ENCODE measurements around the gene SYCP3. TPM values are rescaled to one million over a fixed set of nuclear protein-coding genes. Genes with fewer than 3 reads are reported as not detected.

The SYCP3 gene
- total and polyA plus RNA-seq, 2 donors from 2014 or later: 0.25 to 0.54 TPM

DNA sequence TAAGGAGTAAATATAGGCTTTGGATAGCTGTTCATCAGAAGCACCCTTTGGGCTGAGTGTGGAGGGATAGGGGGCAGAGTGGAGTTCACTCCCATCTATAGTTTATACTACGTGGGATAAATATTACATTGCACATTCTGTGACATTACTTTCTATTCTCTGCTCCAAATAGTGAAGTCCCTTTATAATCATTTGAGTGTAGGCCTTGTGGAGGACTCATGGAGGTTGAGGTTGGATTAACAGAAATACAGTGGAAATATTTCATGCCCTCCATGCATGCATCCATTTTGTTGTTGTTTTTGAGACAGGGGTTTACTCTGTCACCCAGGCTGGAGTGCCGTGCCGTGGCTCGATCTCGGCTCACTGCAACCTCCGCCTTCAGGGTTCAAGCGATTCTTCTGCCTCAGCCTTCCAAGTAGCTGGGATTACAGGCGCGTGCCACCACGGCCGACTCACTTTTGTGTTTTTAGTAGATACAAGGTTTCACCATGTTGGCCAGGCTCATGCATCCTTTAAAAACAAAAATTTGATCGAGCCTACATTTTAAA is 40.4 kb downstream of the SYCP3 start:
- no peaks in the 10 kb centered on the region for H3K27me3 ChIP-seq (ENCODE audit: control insufficient read depth, insufficient read depth, low read length)
- DNase-seq (peak in 2 of 5 donors; percentile 12 to 34), FAIRE-seq (no peak)
- peak overlapping the region; percentile 19 to 79 (median 26) for H3K9ac ChIP-seq (ENCODE audit: low read length in 3 of 3)
- no peaks in the 10 kb centered on the region for H3K36me3 ChIP-seq (ENCODE audit: control insufficient read depth in 2 of 3, insufficient read depth in 3 of 3, low read length in 3 of 3)
- peak overlapping the region; percentile 88 to 94 for H3K27ac ChIP-seq (ENCODE audit: low read depth in 2 of 2, low read length in 2 of 2)
- TF ChIP-seq CTCF (IDR thresholded peaks at IDR 0.05; ENCODE audit: borderline replicate concordance, extremely low read depth, insufficient read depth): no peak
- peaks cover 0 to 15% (median 3%) of the 10 kb centered on the region in 3 donors for H3K4me1 ChIP-seq (ENCODE audit: control insufficient read depth in 2 of 3, insufficient read depth in 2 of 3, low read depth in 1 of 3, low read length in 3 of 3)
- H3K4me3 ChIP-seq (ENCODE audit: low read length in 3 of 3): peak overlapping the region; percentile 64 to 83 (median 73)
- H3K9me3 ChIP-seq (ENCODE audit: control insufficient read depth in 2 of 3, insufficient read depth in 1 of 3, low read length in 3 of 3): no peaks in the 10 kb centered on the region
- intact Hi-C loops (cut with DNase I): no loop called here

DNA sequence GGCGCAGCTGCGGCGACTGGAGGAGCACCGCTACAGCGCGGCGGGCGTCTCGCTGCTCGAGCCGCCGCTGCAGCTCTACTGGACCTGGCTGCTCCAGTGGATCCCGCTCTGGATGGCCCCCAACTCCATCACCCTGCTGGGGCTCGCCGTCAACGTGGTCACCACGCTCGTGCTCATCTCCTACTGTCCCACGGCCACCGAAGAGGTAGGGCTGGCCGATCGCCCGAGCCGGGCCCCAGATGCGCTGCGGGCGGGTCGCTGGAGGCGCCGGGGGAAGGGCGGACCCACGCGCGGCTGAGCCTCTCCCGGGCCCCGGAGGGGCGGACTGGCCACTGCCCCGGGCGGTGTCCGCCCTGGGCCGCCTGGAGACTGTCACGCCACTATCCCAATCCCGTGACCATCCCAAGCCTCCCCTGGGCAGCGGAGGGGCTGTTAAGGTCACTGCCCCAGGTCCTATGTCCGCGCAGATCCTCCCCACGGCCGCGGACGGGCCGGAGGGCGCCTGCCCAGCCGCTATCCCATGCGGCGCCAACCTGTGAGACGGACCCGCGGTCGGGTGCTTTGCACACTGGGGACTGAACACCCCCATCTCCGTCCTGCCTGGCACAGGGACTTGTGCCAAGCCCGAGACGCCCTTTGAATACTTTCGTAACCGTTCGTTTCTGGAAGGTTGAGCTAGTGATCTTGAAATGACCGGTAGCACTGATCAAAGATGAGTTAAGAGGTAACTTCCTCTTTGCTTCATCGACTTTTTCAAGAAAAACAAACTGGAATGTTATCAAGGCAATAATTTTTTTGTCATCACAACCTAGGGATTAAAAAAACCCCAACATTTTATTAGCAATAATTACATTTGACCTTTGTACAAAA is 41.1 kb downstream of the SYCP3 start:
- DNase-seq (peak; percentile 51 to 84 (median 70)), FAIRE-seq (no peak)
- Histone ChIP-seq H3K27ac (ENCODE audit: low read depth in 2 of 2, low read length in 2 of 2) (peak overlapping the region; percentile 88 to 94), H3K9ac (ENCODE audit: low read length in 3 of 3) (peak overlapping the region; percentile 37 to 87 (median 79)), H3K27me3 (ENCODE audit: control insufficient read depth, insufficient read depth, low read length) (no peaks in the 10 kb centered on the region), H3K4me1 (ENCODE audit: control insufficient read depth in 2 of 3, insufficient read depth in 2 of 3, low read depth in 1 of 3, low read length in 3 of 3) (peaks cover 0 to 11% (median 3%) of the 10 kb centered on the region in 3 donors), H3K36me3 (ENCODE audit: control insufficient read depth in 2 of 3, insufficient read depth in 3 of 3, low read length in 3 of 3) (no peaks in the 10 kb centered on the region), H3K9me3 (ENCODE audit: control insufficient read depth in 2 of 3, insufficient read depth in 1 of 3, low read length in 3 of 3) (no peaks in the 10 kb centered on the region), H3K4me3 (ENCODE audit: low read length in 3 of 3) (peak overlapping the region; percentile 64 to 83 (median 73))
- no peak for TF ChIP-seq CTCF (IDR thresholded peaks at IDR 0.05; ENCODE audit: borderline replicate concordance, extremely low read depth, insufficient read depth)
- intact Hi-C loops (cut with DNase I): no loop called here

- FAIRE-seq: no peak
- H3K9ac ChIP-seq (ENCODE audit: low read length in 3 of 3): peak within 1 kb of the TSS; percentile 43 to 87 (median 79)
Observed at GRCh38 chr12:101697197-101697929, 41.9 kb downstream of the SYCP3 start, which contains the start of gene CHPT1. TSS of gene CHPT1 (plus strand) at chr12:101697640. CDS start at chr12:101697862, 222 bp downstream.

More at GRCh38 chr12:101697197-101697929, 41.9 kb downstream of the SYCP3 start, which contains the start of gene CHPT1:
- Histone ChIP-seq H3K9me3 (ENCODE audit: control insufficient read depth in 2 of 3, insufficient read depth in 1 of 3, low read length in 3 of 3) (no peaks in the 10 kb centered on the region), H3K27me3 (ENCODE audit: control insufficient read depth, insufficient read depth, low read length) (no peaks in the 10 kb centered on the region), H3K4me1 (ENCODE audit: control insufficient read depth in 2 of 3, insufficient read depth in 2 of 3, low read depth in 1 of 3, low read length in 3 of 3) (peaks cover 0 to 11% (median 3%) of the 10 kb centered on the region in 3 donors), H3K36me3 (ENCODE audit: control insufficient read depth in 2 of 3, insufficient read depth in 3 of 3, low read length in 3 of 3) (no peaks in the 10 kb centered on the region), H3K4me3 (ENCODE audit: low read length in 3 of 3) (peak within 1 kb of the TSS; percentile 73 to 83 (median 83)), H3K27ac (ENCODE audit: low read depth in 2 of 2, low read length in 2 of 2) (peak within 1 kb of the TSS; percentile 88 to 94)
- peak; percentile 66 to 88 (median 77) for DNase-seq
- intact Hi-C loops (cut with DNase I): no loop called here
- no peak for TF ChIP-seq CTCF (IDR thresholded peaks at IDR 0.05; ENCODE audit: borderline replicate concordance, extremely low read depth, insufficient read depth)

Data from kidney (tissue), 14 donors.